Panc1 (cell line): Measurements from ENCODE around the gene MIF. TPM values are rescaled to one million over a fixed set of nuclear protein-coding genes. Genes with fewer than 3 reads are reported as not detected.

Experiments used
- ATAC-seq: fragments of 200-7000 bp; cut with Tn5 transposase; 2 replicates; pipeline ENCODE4 v1.9.1; 2020; ENCODE audit warnings: mild to moderate bottlenecking, moderate library complexity
- BruUV-seq: library from RNA; stranded (reverse); fragments of 400-500 nt; replicated peaks from 2 replicates; lab custom pipeline; 2021; lab: Mats Ljungman, UMichigan
- CTCF ChIA-PET: fragments of 300-600 bp; sonication (Branson Sonifier 250); formaldehyde crosslinking; loops from one replicate; lab custom pipeline; 2022; ENCODE audit warnings: antibody characterized with exemption; lab: Charles Lee
- POLR2A ChIA-PET: fragments of 300-600 bp; sonication (Branson Sonifier 250); formaldehyde crosslinking; loops from one replicate; lab custom pipeline; 2022; ENCODE audit warnings: antibody characterized with exemption; lab: Charles Lee
- DNase-seq: peaks from one replicate; pipeline ENCODE4 v3.0.0-alpha.2; 2010; ENCODE audit warnings: low read depth, low spot score
- H3K27ac ChIP-seq: 2 replicates; pipeline ENCODE4 v1.5.1; 2011; ENCODE audit warnings: mild to moderate bottlenecking, low read length, inconsistent platforms
- H3K27me3 ChIP-seq: fragments of 200-500 bp; sonication (Bioruptor generic); 2 replicates; pipeline ENCODE4 v1.6.0; 2014; ENCODE audit warnings: low read length, inconsistent platforms; ENCODE audit not compliant: control insufficient read depth, insufficient read depth
- H3K36me3 ChIP-seq: fragments of 200-500 bp; sonication (Bioruptor generic); 2 replicates; pipeline ENCODE4 v1.5.1; 2014; ENCODE audit warnings: inconsistent platforms, mild to moderate bottlenecking, low read length, moderate library complexity; ENCODE audit not compliant: control insufficient read depth, insufficient read depth
- H3K4me1 ChIP-seq: 2 replicates; pipeline ENCODE4 v1.5.1; 2011; ENCODE audit warnings: inconsistent platforms, mild to moderate bottlenecking, low read length, moderate library complexity; ENCODE audit not compliant: control insufficient read depth, insufficient read depth
- H3K4me3 ChIP-seq, 2 experiments: 2 replicates each; pipeline ENCODE4 v1.5.1; 2011 to 2012; ENCODE audit warnings: low read depth in 2 of 2, low read length in 2 of 2, mild to moderate bottlenecking in 2 of 2, inconsistent platforms in 1 of 2, moderate library complexity in 1 of 2
- H3K9me3 ChIP-seq: fragments of 200-500 bp; sonication (Bioruptor generic); 2 replicates; pipeline ENCODE4 v1.5.1; 2014; ENCODE audit warnings: low read depth, mild to moderate bottlenecking, inconsistent platforms, low read length, moderate library complexity; ENCODE audit not compliant: control insufficient read depth, insufficient read depth
- CTCF ChIP-seq: fragments of 450-650 bp; IDR thresholded peaks from 2 replicates; pipeline ENCODE4 v1.5.1; 2017; ENCODE audit warnings: mild to moderate bottlenecking
- POLR2AphosphoS5 ChIP-seq: IDR thresholded peaks from 2 replicates; pipeline ENCODE4 v1.6.1; 2012; ENCODE audit warnings: mild to moderate bottlenecking, low read depth, low read length, moderate library complexity
- REST ChIP-seq, 2 experiments: IDR thresholded peaks; 2 replicates each; pipeline ENCODE4 v1.6.1; 2011 to 2012; ENCODE audit warnings: low read depth in 2 of 2, control low read depth in 1 of 2, low read length in 1 of 2, mild to moderate bottlenecking in 1 of 2, moderate library complexity in 1 of 2; ENCODE audit not compliant: insufficient read depth in 1 of 2
- SIN3A ChIP-seq: IDR thresholded peaks from 2 replicates; pipeline ENCODE4 v1.6.1; 2012; ENCODE audit warnings: low read depth, mild to moderate bottlenecking, low read length, moderate library complexity, borderline replicate concordance; ENCODE audit not compliant: insufficient read depth
- TCF7L2 ChIP-seq: IDR thresholded peaks from 2 replicates; pipeline ENCODE4 v1.6.1; 2011; ENCODE audit warnings: mild to moderate bottlenecking, low read depth, low read length, inconsistent platforms
- in situ Hi-C: cut with HindIII; loops from 2 replicates; pipeline ENCODE4 v1.10.0; 2016; ENCODE audit warnings: low sequenced_read_pairs, low pct_unique_long_range_greater_than_20kb
- intact Hi-C: fragments of 100-400 bp; cut with micrococcal nuclease; formaldehyde crosslinking; loops from one replicate; pipeline ENCODE4 v1.10.0; 2022; ENCODE audit not compliant: unreplicated experiment
- total RNA-seq: library from RNA; stranded (reverse); gene quantifications from one replicate; pipeline ENCODE4 v1.2.1, GENCODE V29; 2021; ENCODE audit not compliant: unreplicated experiment

The MIF gene
- total RNA-seq, 1 experiment from 2014 or later: 936 TPM

- TF ChIP-seq TCF7L2 (no peak), CTCF (no peak), SIN3A (no peak), POLR2AphosphoS5 (no peak), REST (IDR thresholded peaks at IDR 0.05; ENCODE audit: insufficient read depth in 1 of 2, low read depth in 2 of 2, low read length in 1 of 2) (no peak)
- BruUV-seq: no TSS peak
- POLR2A ChIA-PET: no interaction called here
- intact Hi-C loops: no loop called here
- in situ Hi-C loops: no loop called here
- no peaks in the 10 kb centered on the region; the same call in 1 of the 2 replicates for H3K4me1 ChIP-seq
- no peak overlapping the region for H3K27ac ChIP-seq
- H3K27me3 ChIP-seq: no peaks in the 10 kb centered on the region
- no peaks in the 10 kb centered on the region for H3K9me3 ChIP-seq
- DNase-seq (no peak), ATAC-seq (no peak)
- no peak overlapping the region for H3K4me3 ChIP-seq
- no peaks in the 10 kb centered on the region for H3K36me3 ChIP-seq
- CTCF ChIA-PET: no interaction called here
Measured at GRCh38 chr22:23910496-23911190, 16.5 kb downstream of the MIF start.

GRCh38 chr22:23911318-23911980 is 17.3 kb downstream of the MIF start:
- BruUV-seq: no TSS peak
- no peak overlapping the region for H3K27ac ChIP-seq
- POLR2A ChIA-PET: no interaction called here
- CTCF ChIA-PET: no interaction called here
- ATAC-seq (no peak), DNase-seq (no peak)
- H3K4me3 ChIP-seq: no peak overlapping the region
- no peaks in the 10 kb centered on the region for H3K9me3 ChIP-seq
- intact Hi-C loops (no loop called here), in situ Hi-C loops (no loop called here)
- no peaks in the 10 kb centered on the region for H3K27me3 ChIP-seq
- no peaks in the 10 kb centered on the region; the same call in 1 of the 2 replicates for H3K4me1 ChIP-seq
- no peak for TF ChIP-seq SIN3A
- no peak for TF ChIP-seq REST (IDR thresholded peaks at IDR 0.05; ENCODE audit: insufficient read depth in 1 of 2, low read depth in 2 of 2, low read length in 1 of 2)
- no peak for TF ChIP-seq POLR2AphosphoS5
- no peak for TF ChIP-seq TCF7L2
- no peak for TF ChIP-seq CTCF
- H3K36me3 ChIP-seq: no peaks in the 10 kb centered on the region
